Activated T-helper 9 cell treated with anti-CD3 and anti-CD28 coated beads, Interleukin-2, amount 50 U/mL, for 16 hours (primary cell): ENCODE data around the gene ETFB.

Experiments used
- DNase-seq: peaks from one replicate; pipeline ENCODE4 v3.0.0-alpha.2; 2020; ENCODE audit warnings: low read depth

ETFB gene

DNA sequence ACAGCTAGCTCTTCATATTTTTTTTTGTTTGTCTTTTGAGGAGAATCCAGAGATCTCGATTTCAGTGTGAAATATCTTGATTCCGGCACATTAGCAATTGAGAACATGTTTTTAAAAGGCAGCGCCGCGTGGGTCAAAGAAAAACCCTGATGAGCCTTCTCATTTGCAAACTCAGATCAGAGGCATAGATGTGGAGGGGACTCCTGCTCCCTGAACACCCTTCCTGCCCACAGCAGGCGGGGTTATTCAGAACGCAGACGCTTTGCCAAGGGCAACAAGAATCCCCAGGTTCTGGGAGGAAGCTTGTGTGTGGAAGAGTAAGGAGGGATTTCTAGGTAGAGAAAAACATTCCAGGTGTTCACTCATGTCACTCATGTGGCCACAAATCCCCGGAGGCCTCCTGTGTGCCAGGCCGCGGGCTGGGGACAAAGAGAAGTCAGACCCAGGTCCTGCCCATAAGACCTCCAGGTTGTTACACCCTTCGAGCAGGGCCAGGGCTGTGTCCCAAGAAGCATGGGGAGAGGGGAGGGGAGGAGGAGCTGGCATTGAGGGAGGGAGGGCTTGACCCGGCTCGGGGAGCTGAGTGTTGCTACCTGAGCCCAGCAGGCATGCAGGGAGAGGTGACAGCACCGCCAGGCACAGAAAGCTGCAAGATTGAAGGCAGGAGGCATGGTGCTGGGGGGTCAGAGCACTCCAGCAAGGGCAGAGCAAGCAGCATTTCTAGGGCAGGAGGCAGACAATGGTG is 70.6 kb downstream of the ETFB start:
- no peak for DNase-seq
